Measurements from ENCODE around the gene CTSL. TPM values are rescaled to one million over a fixed set of nuclear protein-coding genes. Genes with fewer than 3 reads are reported as not detected.

Gene CTSL
- total and polyA plus RNA-seq, 2 of the 13 experiments (the other 11 are each of a cell fraction or from before 2014, with no cell fraction given): 78.1 to 113 TPM

DNA sequence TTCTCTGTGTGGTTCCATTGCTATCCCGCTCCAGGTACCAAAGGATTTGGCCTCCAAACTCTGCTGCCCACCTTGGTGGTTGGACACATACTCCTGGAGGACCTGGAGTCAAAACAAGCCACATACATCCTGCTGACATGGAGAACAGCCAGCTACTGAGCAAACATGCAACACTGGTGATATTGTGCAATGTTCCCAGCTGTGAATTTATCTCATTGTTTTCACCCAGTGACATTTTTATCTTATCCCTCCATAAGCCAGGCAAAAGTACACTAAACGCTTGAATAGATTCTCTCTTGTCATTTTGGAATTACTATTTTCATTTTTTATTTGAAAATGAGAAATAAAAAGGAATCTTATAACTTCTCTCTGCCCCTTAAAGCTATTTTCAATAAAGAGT, 11.1 kb upstream of the CTSL start (continued):
- no peak for TF ChIP-seq REL (CRISPR knock-in tag; conservative IDR thresholded peaks at IDR 0.05)
- no peak for TF ChIP-seq HES4 (CRISPR knock-in tag; IDR thresholded peaks at IDR 0.05; ENCODE audit: borderline replicate concordance)
- no peak for TF ChIP-seq AGO2 (optimal IDR thresholded peaks at IDR 0.05; ENCODE audit: low read depth, low read length)
- peak; percentile 71; the same call in 1 of the 2 replicates for TF ChIP-seq ZSCAN9 (CRISPR knock-in tag; IDR thresholded peaks at IDR 0.05; ENCODE audit: borderline replicate concordance)
- no peak for TF ChIP-seq NR2F2 (IDR thresholded peaks at IDR 0.05; ENCODE audit: borderline replicate concordance, low read depth)
- no peak for TF ChIP-seq ZNF256 (CRISPR knock-in tag; conservative IDR thresholded peaks at IDR 0.05)
- no peak for TF ChIP-seq ZSCAN22 (CRISPR knock-in tag; IDR thresholded peaks at IDR 0.05)
- no peak for TF ChIP-seq BRD4 (CRISPR knock-in tag; IDR thresholded peaks at IDR 0.05)
- TF ChIP-seq ATF7-NPFF (CRISPR knock-in tag; IDR thresholded peaks at IDR 0.05; ENCODE audit: low read depth): no peak
- TF ChIP-seq, protein P1, sequence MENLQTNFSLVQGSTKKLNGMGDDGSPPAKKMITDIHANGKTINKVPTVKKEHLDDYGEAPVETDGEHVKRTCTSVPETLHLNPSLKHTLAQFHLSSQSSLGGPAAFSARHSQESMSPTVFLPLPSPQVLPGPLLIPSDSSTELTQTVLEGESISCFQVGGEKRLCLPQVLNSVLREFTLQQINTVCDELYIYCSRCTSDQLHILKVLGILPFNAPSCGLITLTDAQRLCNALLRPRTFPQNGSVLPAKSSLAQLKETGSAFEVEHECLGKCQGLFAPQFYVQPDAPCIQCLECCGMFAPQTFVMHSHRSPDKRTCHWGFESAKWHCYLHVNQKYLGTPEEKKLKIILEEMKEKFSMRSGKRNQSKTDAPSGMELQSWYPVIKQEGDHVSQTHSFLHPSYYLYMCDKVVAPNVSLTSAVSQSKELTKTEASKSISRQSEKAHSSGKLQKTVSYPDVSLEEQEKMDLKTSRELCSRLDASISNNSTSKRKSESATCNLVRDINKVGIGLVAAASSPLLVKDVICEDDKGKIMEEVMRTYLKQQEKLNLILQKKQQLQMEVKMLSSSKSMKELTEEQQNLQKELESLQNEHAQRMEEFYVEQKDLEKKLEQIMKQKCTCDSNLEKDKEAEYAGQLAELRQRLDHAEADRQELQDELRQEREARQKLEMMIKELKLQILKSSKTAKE (CRISPR knock-in tag; IDR thresholded peaks at IDR 0.05; ENCODE audit: borderline replicate concordance): no peak
- TF ChIP-seq KLF15 (CRISPR knock-in tag; IDR thresholded peaks at IDR 0.05; ENCODE audit: borderline replicate concordance): no peak
- TF ChIP-seq, protein P2, sequence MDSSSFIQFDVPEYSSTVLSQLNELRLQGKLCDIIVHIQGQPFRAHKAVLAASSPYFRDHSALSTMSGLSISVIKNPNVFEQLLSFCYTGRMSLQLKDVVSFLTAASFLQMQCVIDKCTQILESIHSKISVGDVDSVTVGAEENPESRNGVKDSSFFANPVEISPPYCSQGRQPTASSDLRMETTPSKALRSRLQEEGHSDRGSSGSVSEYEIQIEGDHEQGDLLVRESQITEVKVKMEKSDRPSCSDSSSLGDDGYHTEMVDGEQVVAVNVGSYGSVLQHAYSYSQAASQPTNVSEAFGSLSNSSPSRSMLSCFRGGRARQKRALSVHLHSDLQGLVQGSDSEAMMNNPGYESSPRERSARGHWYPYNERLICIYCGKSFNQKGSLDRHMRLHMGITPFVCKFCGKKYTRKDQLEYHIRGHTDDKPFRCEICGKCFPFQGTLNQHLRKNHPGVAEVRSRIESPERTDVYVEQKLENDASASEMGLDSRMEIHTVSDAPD (CRISPR knock-in tag; IDR thresholded peaks at IDR 0.05): no peak
- TF ChIP-seq SMARCE1 (IDR thresholded peaks at IDR 0.05; ENCODE audit: borderline replicate concordance): no peak
- TF ChIP-seq SMC3 (IDR thresholded peaks at IDR 0.05; ENCODE audit: low read length): peak; percentile 47
- TF ChIP-seq GZF1 (CRISPR knock-in tag; IDR thresholded peaks at IDR 0.05): no peak
- no peak for TF ChIP-seq TCF12 (IDR thresholded peaks at IDR 0.05)
- no peak for TF ChIP-seq TCF12 (CRISPR knock-in tag; IDR thresholded peaks at IDR 0.05)
- no peak for TF ChIP-seq ZNF780A (CRISPR knock-in tag; IDR thresholded peaks at IDR 0.05)
- TF ChIP-seq MAFK (conservative IDR thresholded peaks at IDR 0.05 in 1 of 2, IDR thresholded peaks at IDR 0.05 in 1 of 2; ENCODE audit: low read length in 2 of 2): peak in 1 of 2 experiments; percentile 25; a peak in 1 of 4 replicates
- TF ChIP-seq, protein P3, sequence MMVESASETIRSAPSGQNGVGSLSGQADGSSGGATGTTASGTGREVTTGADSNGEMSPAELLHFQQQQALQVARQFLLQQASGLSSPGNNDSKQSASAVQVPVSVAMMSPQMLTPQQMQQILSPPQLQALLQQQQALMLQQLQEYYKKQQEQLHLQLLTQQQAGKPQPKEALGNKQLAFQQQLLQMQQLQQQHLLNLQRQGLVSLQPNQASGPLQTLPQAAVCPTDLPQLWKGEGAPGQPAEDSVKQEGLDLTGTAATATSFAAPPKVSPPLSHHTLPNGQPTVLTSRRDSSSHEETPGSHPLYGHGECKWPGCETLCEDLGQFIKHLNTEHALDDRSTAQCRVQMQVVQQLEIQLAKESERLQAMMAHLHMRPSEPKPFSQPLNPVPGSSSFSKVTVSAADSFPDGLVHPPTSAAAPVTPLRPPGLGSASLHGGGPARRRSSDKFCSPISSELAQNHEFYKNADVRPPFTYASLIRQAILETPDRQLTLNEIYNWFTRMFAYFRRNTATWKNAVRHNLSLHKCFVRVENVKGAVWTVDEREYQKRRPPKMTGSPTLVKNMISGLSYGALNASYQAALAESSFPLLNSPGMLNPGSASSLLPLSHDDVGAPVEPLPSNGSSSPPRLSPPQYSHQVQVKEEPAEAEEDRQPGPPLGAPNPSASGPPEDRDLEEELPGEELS (CRISPR knock-in tag; IDR thresholded peaks at IDR 0.05): peak; percentile 76
- 0 out of 2 replicates have a peak, but pooled peaks have one; percentile 84 for TF ChIP-seq ZNF317 (CRISPR knock-in tag; IDR thresholded peaks at IDR 0.05)
- no peak for TF ChIP-seq GTF2F1 (IDR thresholded peaks at IDR 0.05; ENCODE audit: low read length)
- TF ChIP-seq ELF3 (CRISPR knock-in tag; IDR thresholded peaks at IDR 0.05): peak; percentile 73
- TF ChIP-seq SOX5 (CRISPR knock-in tag; IDR thresholded peaks at IDR 0.05; ENCODE audit: borderline replicate concordance): peak; percentile 93
